T-cell (primary cell): ENCODE data around the gene CHCHD10. TPM values are rescaled to one million over a fixed set of nuclear protein-coding genes. Genes with fewer than 3 reads are reported as not detected.

ENCODE experiments used
- ATAC-seq, 4 experiments: fragments of 200-7000 bp in 3 of 4; fragments of 150-1000 bp in 1 of 4; cut with Tn5 transposase; replicated peaks in 1 of 4; 1 replicate in 3 of 4; 2 replicates in 1 of 4; pipeline ENCODE4 v1.10.0; 2021; ENCODE audit warnings: moderate library complexity in 3 of 4, mild to moderate bottlenecking in 2 of 4, moderate number of reproducible peaks in 1 of 4
- CTCF ChIA-PET, 2 donors: fragments of 300-600 bp; sonication (Branson Sonifier 250); formaldehyde crosslinking; loops; one replicate each; lab custom pipeline; 2022; ENCODE audit warnings: antibody characterized with exemption in 2 of 2; lab: Charles Lee
- POLR2A ChIA-PET, 2 donors: fragments of 300-600 bp; sonication (Branson Sonifier 250); formaldehyde crosslinking; loops; one replicate each; lab custom pipeline; 2022; ENCODE audit warnings: antibody characterized with exemption in 2 of 2; lab: Charles Lee
- DNase-seq, 35 experiments: peaks; one replicate each; pipeline versions ENCODE4 v3.0.0 to v3.0.0-alpha.2; 2013 to 2023
- H3K27ac ChIP-seq: one replicate; pipeline ENCODE4 v1.5.1; 2013; ENCODE audit warnings: low read length
- H3K27me3 ChIP-seq, 2 experiments: replicated peaks in 1 of 2; 1 replicate in 1 of 2; 2 replicates in 1 of 2; pipeline versions ENCODE4 v1.6.1 to v1.7.0; 2013; ENCODE audit warnings: low read length in 1 of 2, mixed read lengths in 1 of 2; ENCODE audit not compliant: control insufficient read depth in 2 of 2, insufficient read depth in 2 of 2; ENCODE audit errors: extremely low read depth in 1 of 2
- H3K36me3 ChIP-seq, 2 donors: 1 replicate in 1 of 2; 2 replicates in 1 of 2; pipeline versions ENCODE4 v1.6.1 to v1.7.0; 2013; ENCODE audit warnings: low read length in 1 of 2; ENCODE audit not compliant: control insufficient read depth in 2 of 2, insufficient read depth in 1 of 2; ENCODE audit errors: extremely low read depth in 1 of 2
- H3K4me1 ChIP-seq, 2 experiments: 1 replicate in 1 of 2; 2 replicates in 1 of 2; pipeline versions ENCODE4 v1.6.1 to v1.7.0; 2013; ENCODE audit warnings: low read length in 2 of 2, mixed read lengths in 1 of 2; ENCODE audit not compliant: insufficient read depth in 2 of 2, control insufficient read depth in 1 of 2; ENCODE audit errors: extremely low read depth in 1 of 2
- H3K4me3 ChIP-seq, 2 donors: 1 replicate in 1 of 2; 2 replicates in 1 of 2; pipeline versions ENCODE4 v1.5.1 to v1.7.0; 2013; ENCODE audit warnings: mild to moderate bottlenecking in 2 of 2, low read length in 1 of 2, moderate library complexity in 1 of 2; ENCODE audit not compliant: control insufficient read depth in 1 of 2; ENCODE audit errors: extremely low read depth in 1 of 2
- H3K9me3 ChIP-seq: 2 replicates; pipeline ENCODE4 v1.7.0; 2013
- H3K27ac Mint-ChIP-seq, 2 donors: one replicate each; pipeline ENCODE4 v1.8.0; 2020 to 2021; ENCODE audit warnings: mild to moderate bottlenecking in 2 of 2, mixed read lengths in 2 of 2
- H3K27me3 Mint-ChIP-seq, 2 donors: one replicate each; pipeline ENCODE4 v1.8.0; 2021 to 2022; ENCODE audit warnings: mixed read lengths in 2 of 2
- H3K36me3 Mint-ChIP-seq: one replicate; pipeline ENCODE4 v1.8.0; 2021; ENCODE audit warnings: mixed read lengths
- H3K4me1 Mint-ChIP-seq, 3 donors: one replicate each; pipeline ENCODE4 v1.8.0; 2020 to 2022; ENCODE audit warnings: mixed read lengths in 3 of 3, mild to moderate bottlenecking in 1 of 3
- H3K4me3 Mint-ChIP-seq, 3 donors: one replicate each; pipeline ENCODE4 v1.8.0; 2020 to 2022; ENCODE audit warnings: mild to moderate bottlenecking in 3 of 3, mixed read lengths in 3 of 3, moderate library complexity in 3 of 3
- H3K9me3 Mint-ChIP-seq, 3 donors: one replicate each; pipeline ENCODE4 v1.8.0; 2020 to 2022; ENCODE audit warnings: mixed read lengths in 3 of 3
- WGBS: methylation state at CpG from one replicate; pipeline ENCODE4 v1.1.5; 2013; ENCODE audit warnings: missing lambda C conversion rate; ENCODE audit not compliant: insufficient coverage; 5-methylcytosine and 5-hydroxymethylcytosine counted together
- total RNA-seq, 35 experiments: library from RNA in 6 of 35; stranded (reverse) in 6 of 35; fragments of 120-200 nt in 1 of 35; gene quantifications; one replicate each; pipeline versions ENCODE4 v1.2.1 to v1.2.4 and lab custom pipeline; 2013 to 2026

Gene CHCHD10
- total RNA-seq, 5 donors from 2014 or later (not counting 1 experiment from before 2014, with no cell fraction given): 26.1 to 66.3 (median 63.2) TPM

GRCh38 chr22:23782703-23783102 lies 14.9 kb upstream of the CHCHD10 start:
- Histone ChIP-seq H3K9me3 (no peaks in the 10 kb centered on the region), H3K27ac (no peak overlapping the region), H3K36me3 (peaks cover 0 to 3% of the 10 kb centered on the region in 2 donors), H3K4me3 (no peak overlapping the region), H3K27me3 (no peaks in the 10 kb centered on the region), H3K4me1 (peaks cover 11 to 30% of the 10 kb centered on the region in 2 experiments)
- ATAC-seq: no peak
- no peak overlapping the region for H3K27ac Mint-ChIP-seq
- POLR2A ChIA-PET: no interaction called here
- no peaks in the 10 kb centered on the region for H3K9me3 Mint-ChIP-seq
- H3K27me3 Mint-ChIP-seq: no peaks in the 10 kb centered on the region
- DNase-seq: no peak
- peaks cover 16 to 19% (median 17%) of the 10 kb centered on the region in 3 donors for H3K4me1 Mint-ChIP-seq
- CTCF ChIA-PET: no interaction called here
- no peak overlapping the region for H3K4me3 Mint-ChIP-seq
- no CpG with 5 or more reads among the region's 1 CpG for WGBS
- no peaks in the 10 kb centered on the region for H3K36me3 Mint-ChIP-seq

GRCh38 chr22:23782252-23782651 lies 14.5 kb upstream of the CHCHD10 start:
- Mint-ChIP-seq H3K27me3 (no peaks in the 10 kb centered on the region), H3K4me1 (peaks cover 13 to 14% (median 14%) of the 10 kb centered on the region in 3 donors), H3K27ac (no peak overlapping the region), H3K9me3 (no peaks in the 10 kb centered on the region), H3K36me3 (no peaks in the 10 kb centered on the region), H3K4me3 (no peak overlapping the region)
- no peaks in the 10 kb centered on the region for H3K9me3 ChIP-seq
- no peak overlapping the region for H3K27ac ChIP-seq
- H3K4me1 ChIP-seq: peaks cover 8 to 26% of the 10 kb centered on the region in 2 experiments
- no peaks in the 10 kb centered on the region for H3K27me3 ChIP-seq
- WGBS: 84% methylated on average over 9 of the region's 16 CpGs
- H3K36me3 ChIP-seq: peaks cover 0 to 3% of the 10 kb centered on the region in 2 donors
- CTCF ChIA-PET: no interaction called here
- DNase-seq (no peak), ATAC-seq (no peak)
- POLR2A ChIA-PET: no interaction called here
- H3K4me3 ChIP-seq: no peak overlapping the region

GRCh38 chr22:23781511-23782183 lies 13.9 kb upstream of the CHCHD10 start:
- H3K36me3 ChIP-seq: peaks cover 0 to 3% of the 10 kb centered on the region in 2 donors
- ChIA-PET POLR2A (no interaction called here), CTCF (no interaction called here)
- H3K27me3 ChIP-seq: no peaks in the 10 kb centered on the region
- DNase-seq (no peak), ATAC-seq (no peak)
- H3K9me3 Mint-ChIP-seq: no peaks in the 10 kb centered on the region
- H3K27me3 Mint-ChIP-seq: no peaks in the 10 kb centered on the region
- no peaks in the 10 kb centered on the region for H3K36me3 Mint-ChIP-seq
- H3K4me1 ChIP-seq: peaks cover 8 to 25% of the 10 kb centered on the region in 2 experiments
- no peak overlapping the region for H3K4me3 ChIP-seq
- peaks cover 12 to 13% (median 13%) of the 10 kb centered on the region in 3 donors for H3K4me1 Mint-ChIP-seq
- H3K27ac Mint-ChIP-seq: no peak overlapping the region
- H3K9me3 ChIP-seq: no peaks in the 10 kb centered on the region
- WGBS: 80% methylated on average over 12 of the region's 14 CpGs
- H3K27ac ChIP-seq: no peak overlapping the region
- H3K4me3 Mint-ChIP-seq: no peak overlapping the region

GRCh38 chr22:23781065-23781464 lies 13.3 kb upstream of the CHCHD10 start:
- no peak overlapping the region for H3K4me3 ChIP-seq

GRCh38 chr22:23780146-23780748 lies 12.5 kb upstream of the CHCHD10 start:
- ChIA-PET POLR2A (no interaction called here), CTCF (no interaction called here)
- H3K36me3 Mint-ChIP-seq: no peaks in the 10 kb centered on the region
- H3K4me1 Mint-ChIP-seq: peaks cover 5 to 7% (median 5%) of the 10 kb centered on the region in 3 donors
- Histone ChIP-seq H3K27ac (no peak overlapping the region), H3K9me3 (no peaks in the 10 kb centered on the region), H3K27me3 (no peaks in the 10 kb centered on the region), H3K4me1 (peaks cover 2 to 14% of the 10 kb centered on the region in 2 experiments), H3K4me3 (no peak overlapping the region), H3K36me3 (peaks cover 0 to 3% of the 10 kb centered on the region in 2 donors)
- DNase-seq (no peak), ATAC-seq (no peak)
- no peaks in the 10 kb centered on the region for H3K27me3 Mint-ChIP-seq
- no peak overlapping the region for H3K27ac Mint-ChIP-seq
- WGBS: 90% methylated on average over 18 of the region's 20 CpGs
- H3K9me3 Mint-ChIP-seq: no peaks in the 10 kb centered on the region
- H3K4me3 Mint-ChIP-seq: no peak overlapping the region

More at GRCh38 chr22:23781065-23781464, 13.3 kb upstream of the CHCHD10 start:
- H3K27ac Mint-ChIP-seq: no peak overlapping the region
- Histone ChIP-seq H3K27me3 (no peaks in the 10 kb centered on the region), H3K9me3 (no peaks in the 10 kb centered on the region), H3K27ac (no peak overlapping the region), H3K36me3 (peaks cover 0 to 3% of the 10 kb centered on the region in 2 donors), H3K4me1 (peaks cover 3 to 19% of the 10 kb centered on the region in 2 experiments)
- DNase-seq (no peak), ATAC-seq (no peak)
- 93% methylated on average over 15 of the region's 15 CpGs for WGBS
- H3K9me3 Mint-ChIP-seq: no peaks in the 10 kb centered on the region
- CTCF ChIA-PET: no interaction called here
- H3K27me3 Mint-ChIP-seq: no peaks in the 10 kb centered on the region
- POLR2A ChIA-PET: no interaction called here
- H3K36me3 Mint-ChIP-seq: no peaks in the 10 kb centered on the region
- H3K4me3 Mint-ChIP-seq: no peak overlapping the region
- H3K4me1 Mint-ChIP-seq: peaks cover 6 to 7% (median 7%) of the 10 kb centered on the region in 3 donors

- Histone ChIP-seq H3K4me3 (no peak overlapping the region), H3K9me3 (no peaks in the 10 kb centered on the region), H3K36me3 (peaks cover 0 to 3% of the 10 kb centered on the region in 2 donors), H3K4me1 (peaks cover 2 to 14% of the 10 kb centered on the region in 2 experiments), H3K27ac (no peak overlapping the region), H3K27me3 (no peaks in the 10 kb centered on the region)
- peaks cover 5 to 8% (median 6%) of the 10 kb centered on the region in 3 donors for H3K4me1 Mint-ChIP-seq
- DNase-seq (no peak), ATAC-seq (no peak)
- H3K4me3 Mint-ChIP-seq: no peak overlapping the region
- H3K27me3 Mint-ChIP-seq: no peaks in the 10 kb centered on the region
- ChIA-PET POLR2A (no interaction called here), CTCF (no interaction called here)
- 100% methylated on average over 1 of the region's 5 CpGs for WGBS
- H3K9me3 Mint-ChIP-seq: no peaks in the 10 kb centered on the region
- no peaks in the 10 kb centered on the region for H3K36me3 Mint-ChIP-seq
- H3K27ac Mint-ChIP-seq: no peak overlapping the region
Measured at GRCh38 chr22:23779731-23780130, 12.0 kb upstream of the CHCHD10 start.
